ENCODE results near the gene TP53BP2. TPM values are rescaled to one million over a fixed set of nuclear protein-coding genes. Genes with fewer than 3 reads are reported as not detected.

The TP53BP2 gene
- total and polyA plus RNA-seq, 7 donors = 10.6 to 34.0 (median 17.1) TPM

- intact Hi-C loops (cut with DNase I) = no loop called here
- WGBS, 3 donors = 55 to 94% (median 75%) methylated on average over 2 of the region's 2 CpGs
- no peaks in the 10 kb centered on the region for H3K36me3 ChIP-seq (ENCODE audit: insufficient read depth in 1 of 2, low read depth in 1 of 2)
- DNase-seq = no peak
- H3K27ac ChIP-seq = peak overlapping the region; percentile 77
- no peak for ATAC-seq
- peaks cover 74% of the 10 kb centered on the region for H3K4me1 ChIP-seq
- no peak overlapping the region for H3K4me3 ChIP-seq
- TF ChIP-seq CTCF (IDR thresholded peaks at IDR 0.05) = no peak
- H3K9me3 ChIP-seq = no peaks in the 10 kb centered on the region
- no peaks in the 10 kb centered on the region for H3K27me3 ChIP-seq (ENCODE audit: insufficient read depth in 3 of 3, low read length in 2 of 3)
Measured at GRCh38 chr1:223833948-223834347, 11.8 kb downstream of the TP53BP2 start.

- H3K4me1 ChIP-seq = peaks cover 65% of the 10 kb centered on the region
- ATAC-seq (peak; percentile 54 to 82 (median 74)), DNase-seq (no peak)
- 27 to 59% (median 31%) methylated on average over 3 of the region's 3 CpGs for WGBS, 3 donors
- no peaks in the 10 kb centered on the region for H3K36me3 ChIP-seq (ENCODE audit: insufficient read depth in 1 of 2, low read depth in 1 of 2)
- no peak for TF ChIP-seq CTCF (IDR thresholded peaks at IDR 0.05)
- H3K27me3 ChIP-seq (ENCODE audit: insufficient read depth in 3 of 3, low read length in 2 of 3) = no peaks in the 10 kb centered on the region
- H3K4me3 ChIP-seq = no peak overlapping the region
- H3K27ac ChIP-seq = peak overlapping the region; percentile 77
- no peaks in the 10 kb centered on the region for H3K9me3 ChIP-seq
- intact Hi-C loops (cut with DNase I) = no loop called here
Measured at GRCh38 chr1:223832637-223832943, 13.2 kb downstream of the TP53BP2 start.

GRCh38 chr1:223831755-223832636 is 13.8 kb downstream of the TP53BP2 start:
- peak; percentile 14 for TF ChIP-seq CTCF (IDR thresholded peaks at IDR 0.05)
- H3K27me3 ChIP-seq (ENCODE audit: insufficient read depth in 3 of 3, low read length in 2 of 3) = no peaks in the 10 kb centered on the region
- DNase-seq (no peak), ATAC-seq (peak; percentile 57 to 82 (median 76))
- peak overlapping the region; percentile 77 for H3K27ac ChIP-seq
- peaks cover 65% of the 10 kb centered on the region for H3K4me1 ChIP-seq
- intact Hi-C loops (cut with DNase I) = no loop called here
- no peaks in the 10 kb centered on the region for H3K9me3 ChIP-seq
- no peaks in the 10 kb centered on the region for H3K36me3 ChIP-seq (ENCODE audit: insufficient read depth in 1 of 2, low read depth in 1 of 2)
- H3K4me3 ChIP-seq = peak overlapping the region; percentile 1
- WGBS, 3 donors = 46 to 79% (median 51%) methylated on average over 3 of the region's 3 CpGs

GRCh38 chr1:223829678-223830077 is 16.1 kb downstream of the TP53BP2 start:
- H3K27ac ChIP-seq = no peak overlapping the region
- peaks cover 60% of the 10 kb centered on the region for H3K4me1 ChIP-seq
- intact Hi-C loops (cut with DNase I) = no loop called here
- WGBS, 3 donors = 46 to 83% (median 58%) methylated on average over 1 of the region's 1 CpG
- no peak for TF ChIP-seq CTCF (IDR thresholded peaks at IDR 0.05)
- H3K27me3 ChIP-seq (ENCODE audit: insufficient read depth in 3 of 3, low read length in 2 of 3) = no peaks in the 10 kb centered on the region
- no peaks in the 10 kb centered on the region for H3K36me3 ChIP-seq (ENCODE audit: insufficient read depth in 1 of 2, low read depth in 1 of 2)
- H3K4me3 ChIP-seq = no peak overlapping the region
- ATAC-seq (no peak), DNase-seq (no peak)
- no peaks in the 10 kb centered on the region for H3K9me3 ChIP-seq
